GM18511 (cell line): ENCODE data around the gene HMGB2.

Source experiments
- ATAC-seq: cut with Tn5 transposase; IDR thresholded peaks from one replicate; pipeline ENCODE4 v1.9.1; 2021; ENCODE audit warnings: mild to moderate bottlenecking, moderate library complexity; ENCODE audit not compliant: unreplicated experiment

Gene HMGB2

DNA sequence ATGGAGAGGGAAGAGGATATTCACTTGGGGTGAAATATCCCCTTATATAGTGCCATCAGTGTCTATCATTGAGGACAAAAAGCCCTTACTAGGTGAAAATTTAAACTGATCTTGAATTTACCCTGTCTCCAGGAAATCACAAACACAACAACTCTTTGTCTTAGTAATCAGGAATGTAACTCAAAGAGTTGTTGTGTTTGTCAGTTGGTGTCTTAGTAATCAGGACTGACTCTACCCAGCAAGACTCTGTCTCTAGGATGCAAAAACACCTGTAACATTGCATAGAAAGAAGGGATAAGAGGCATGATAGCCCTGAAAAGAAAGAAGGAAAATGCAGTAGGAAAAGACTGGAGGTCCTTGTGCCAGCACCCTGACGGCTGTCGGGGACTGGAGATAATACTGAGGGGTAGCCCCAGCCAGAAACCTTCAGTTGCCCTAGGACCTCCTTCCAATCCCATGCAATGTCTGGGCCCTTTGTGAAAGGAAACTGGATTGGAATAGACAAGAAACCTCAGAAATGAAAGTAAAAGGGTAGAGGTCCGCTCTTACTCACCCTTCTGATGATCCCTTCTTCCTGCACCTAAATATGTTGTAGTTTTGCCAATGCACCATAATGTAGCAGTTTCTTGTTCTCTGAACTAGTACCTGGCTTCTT, 45.3 kb downstream of the HMGB2 start:
- peak; percentile 42 for ATAC-seq

- ATAC-seq: peak; percentile 68
Measured at GRCh38 chr4:173288296-173288695, 45.9 kb downstream of the HMGB2 start.

DNA sequence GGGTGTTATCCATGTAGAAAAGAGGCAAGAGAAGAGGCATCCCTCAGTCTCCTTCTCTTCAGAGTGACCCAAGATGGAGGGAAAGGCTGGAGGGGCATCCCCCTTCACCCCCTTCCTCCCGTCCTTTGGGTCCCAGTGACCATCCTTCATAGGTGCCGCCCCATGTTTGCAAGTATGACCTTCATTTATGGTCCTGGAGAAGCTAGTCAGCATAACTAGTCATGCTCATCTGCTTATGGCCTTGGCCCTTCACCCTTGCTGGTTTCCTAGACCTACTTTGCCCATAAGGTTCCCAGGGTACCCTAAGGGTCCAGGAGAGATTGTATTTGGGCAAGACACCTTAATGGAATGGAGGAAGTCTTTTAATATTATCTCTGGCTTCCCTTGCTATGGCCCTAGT, 46.7 kb downstream of the HMGB2 start:
- ATAC-seq: no peak

GRCh38 chr4:173284463-173284862, 49.7 kb downstream of the HMGB2 start:
- no peak for ATAC-seq

DNA sequence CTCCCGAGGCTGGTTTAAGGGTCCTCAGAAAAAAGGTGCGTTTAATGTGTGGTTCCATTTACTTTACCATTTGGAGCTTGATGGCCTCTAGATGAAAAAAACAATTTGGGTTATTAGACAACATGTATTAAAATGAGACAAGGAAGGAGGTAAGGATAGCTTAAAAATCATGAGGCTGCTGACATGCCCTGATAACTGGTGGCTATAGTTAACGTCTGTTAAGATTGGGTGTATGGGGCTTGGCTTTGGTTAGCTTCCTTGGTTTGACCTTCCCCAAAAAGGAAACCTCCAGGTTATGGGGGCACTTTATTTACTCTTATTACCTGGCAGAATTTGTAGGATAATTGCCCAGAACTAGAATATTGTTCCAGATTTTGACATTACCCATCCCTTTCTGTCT, 51.5 kb downstream of the HMGB2 start:
- no peak for ATAC-seq

DNA sequence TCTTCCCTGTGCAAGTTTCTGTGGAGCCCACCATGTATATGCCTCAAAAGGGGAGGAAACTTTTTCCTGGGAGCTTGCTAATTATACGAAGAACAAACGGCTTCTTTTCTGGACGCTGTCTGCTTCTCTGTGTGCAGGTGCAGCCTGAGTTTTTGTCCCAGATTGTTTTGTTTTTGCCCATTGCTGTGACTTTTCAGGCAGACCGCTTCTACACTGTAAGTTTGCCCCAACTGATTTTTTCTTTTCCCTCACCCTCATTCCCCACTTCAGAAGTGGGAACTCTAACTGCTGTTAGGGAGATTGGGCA, 51.9 kb downstream of the HMGB2 start:
- ATAC-seq: no peak

DNA sequence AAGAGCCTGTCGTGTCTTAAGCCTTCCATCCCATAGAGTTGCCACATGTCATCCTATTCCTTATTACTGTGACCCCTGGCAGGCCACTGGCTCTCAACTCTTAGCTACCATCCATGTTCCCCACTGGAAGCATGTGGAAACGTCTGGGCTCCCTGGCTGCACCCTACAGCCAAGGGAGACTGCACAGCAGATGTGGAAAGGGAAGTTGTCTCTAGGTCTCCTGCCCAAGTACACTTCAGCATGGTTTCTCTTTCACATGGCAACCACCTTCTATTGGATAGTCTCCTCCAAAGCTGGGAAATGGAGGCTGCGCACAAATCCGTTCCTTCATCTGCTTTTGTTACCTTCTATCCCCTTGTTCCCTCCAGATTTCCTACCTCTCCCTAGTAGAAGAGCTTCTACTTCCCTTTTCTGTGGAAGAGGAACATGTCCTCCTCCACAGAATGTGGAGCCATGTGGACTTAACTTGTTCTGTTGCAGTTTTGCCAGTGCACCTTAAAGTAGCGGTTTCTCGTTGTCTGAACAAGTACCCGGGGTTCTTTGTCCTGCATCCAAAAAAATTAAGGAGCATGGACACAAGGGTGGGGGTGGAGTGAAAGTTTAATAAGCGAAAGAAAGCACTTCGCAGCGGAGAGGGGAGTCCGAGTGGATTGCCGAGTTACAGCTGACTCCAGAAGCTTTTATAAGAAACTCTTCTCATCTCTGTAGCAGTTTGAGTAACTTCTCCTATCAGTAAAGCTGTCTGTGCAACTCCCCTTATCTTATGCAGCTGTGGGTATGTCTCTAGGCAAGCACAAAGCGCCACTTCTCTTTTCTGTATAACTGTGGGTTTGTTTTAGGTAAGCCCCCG, 52.5 kb downstream of the HMGB2 start:
- peak; percentile 57 for ATAC-seq
